Loucy (cell line): Measurements from ENCODE around the gene MGAT5.
A peak's percentile ranks its signal among the peaks of the same experiment; 100 is the strongest.

ENCODE experiments used
- H2AFZ ChIP-seq: fragments of 200-600 bp; sonication (generic); 2 replicates; pipeline ENCODE4 v1.6.0; 2016; ENCODE audit warnings: antibody characterized with exemption, mild to moderate bottlenecking, low read length, moderate library complexity
- H3F3A ChIP-seq: fragments of 200-600 bp; 2 replicates; pipeline ENCODE4 v1.6.0; 2016; ENCODE audit warnings: antibody characterized with exemption, low read depth, mild to moderate bottlenecking
- H3K27me3 ChIP-seq: fragments of 200-600 bp; sonication (generic); 2 replicates; pipeline ENCODE4 v1.6.1; 2014; ENCODE audit warnings: low read length, mild to moderate bottlenecking; ENCODE audit not compliant: insufficient read depth, poor library complexity, severe bottlenecking
- H3K36me3 ChIP-seq: fragments of 200-600 bp; sonication (generic); 2 replicates; pipeline ENCODE4 v1.6.1; 2016; ENCODE audit warnings: low read length; ENCODE audit not compliant: insufficient read depth
- H3K4me1 ChIP-seq: fragments of 200-600 bp; sonication (generic); 2 replicates; pipeline ENCODE4 v1.5.1; 2014; ENCODE audit warnings: low read length, mild to moderate bottlenecking; ENCODE audit not compliant: insufficient read depth, poor library complexity, severe bottlenecking
- H3K4me2 ChIP-seq: fragments of 200-600 bp; sonication (generic); 2 replicates; pipeline ENCODE4 v1.6.0; 2014; ENCODE audit warnings: antibody characterized with exemption, low read length, low read depth, mild to moderate bottlenecking; ENCODE audit not compliant: poor library complexity, severe bottlenecking
- H3K4me3 ChIP-seq: fragments of 200-600 bp; sonication (generic); 2 replicates; pipeline ENCODE4 v1.5.1; 2014; ENCODE audit warnings: low read length, mild to moderate bottlenecking, mixed read lengths; ENCODE audit not compliant: poor library complexity, severe bottlenecking
- H3K79me2 ChIP-seq: fragments of 200-600 bp; sonication (generic); 2 replicates; pipeline ENCODE4 v1.6.1; 2014; ENCODE audit warnings: low read length; ENCODE audit not compliant: insufficient read depth
- H3K9ac ChIP-seq: fragments of 200-600 bp; sonication (generic); 2 replicates; pipeline ENCODE4 v1.6.0; 2014; ENCODE audit warnings: mild to moderate bottlenecking, low read depth, low read length, moderate library complexity; ENCODE audit not compliant: poor library complexity, severe bottlenecking
- H3K9me2 ChIP-seq: fragments of 200-600 bp; sonication (generic); replicated peaks from 2 replicates; pipeline ENCODE4 v1.6.1; 2016; ENCODE audit warnings: low read depth, low read length, mixed read lengths
- H3K9me3 ChIP-seq: fragments of 200-600 bp; sonication (generic); 2 replicates; pipeline ENCODE4 v1.6.1; 2014; ENCODE audit warnings: mild to moderate bottlenecking, antibody characterized with exemption, low read length, low read depth; ENCODE audit not compliant: insufficient read depth
- H4K20me1 ChIP-seq: fragments of 200-600 bp; sonication (generic); 2 replicates; pipeline ENCODE4 v1.6.0; 2014; ENCODE audit warnings: antibody characterized with exemption, low read length, mild to moderate bottlenecking; ENCODE audit not compliant: insufficient read depth, poor library complexity, severe bottlenecking
- EZH2phosphoT487 ChIP-seq: fragments of 200-600 bp; IDR thresholded peaks from 2 replicates; pipeline ENCODE4 v1.6.1; 2018; ENCODE audit warnings: antibody characterized with exemption, mild to moderate bottlenecking, moderate library complexity, borderline replicate concordance
- TF ChIP-seq, protein P1 (sequence below): fragments of 200-600 bp; sonication (generic); conservative IDR thresholded peaks from 2 replicates; pipeline ENCODE4 v1.5.1; 2014; ENCODE audit warnings: mild to moderate bottlenecking, antibody characterized with exemption, low read length

MGAT5 gene

DNA sequence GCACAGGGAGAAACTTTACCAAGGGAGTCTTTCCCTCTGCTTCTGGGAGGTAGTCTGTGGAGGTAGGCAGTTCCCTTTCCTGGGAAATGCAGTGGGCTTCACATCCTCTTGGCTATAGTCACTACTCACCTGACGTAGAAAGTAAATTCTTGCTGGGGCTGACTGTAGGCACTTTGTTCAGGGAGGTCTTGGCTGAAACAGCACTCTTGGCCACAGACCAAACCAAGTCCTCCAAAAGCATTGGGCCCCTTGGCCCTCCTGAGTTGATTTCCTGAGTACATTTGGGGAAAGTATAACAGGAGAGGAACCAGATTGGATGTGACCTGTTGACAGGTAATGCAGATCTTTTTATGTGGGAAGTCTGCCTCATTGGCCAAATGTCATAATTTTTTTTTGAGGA lies 108.9 kb downstream of the MGAT5 start:
- Histone ChIP-seq H3K36me3 (peaks cover 27% of the 10 kb centered on the region; the same call in 1 of the 2 replicates), H3K27me3 (no peaks in the 10 kb centered on the region), H3K4me2 (no peak overlapping the region), H3K9me2 (no peaks in the 10 kb centered on the region), H3K9ac (no peak overlapping the region), H3K4me1 (peaks cover 29% of the 10 kb centered on the region), H3F3A (no peaks in the 10 kb centered on the region), H3K4me3 (no peak overlapping the region), H3K79me2 (no peaks in the 10 kb centered on the region), H4K20me1 (no peaks in the 10 kb centered on the region), H2AFZ (no peak overlapping the region), H3K9me3 (no peaks in the 10 kb centered on the region)
- TF ChIP-seq EZH2phosphoT487, result no peak
- TF ChIP-seq, protein P1, sequence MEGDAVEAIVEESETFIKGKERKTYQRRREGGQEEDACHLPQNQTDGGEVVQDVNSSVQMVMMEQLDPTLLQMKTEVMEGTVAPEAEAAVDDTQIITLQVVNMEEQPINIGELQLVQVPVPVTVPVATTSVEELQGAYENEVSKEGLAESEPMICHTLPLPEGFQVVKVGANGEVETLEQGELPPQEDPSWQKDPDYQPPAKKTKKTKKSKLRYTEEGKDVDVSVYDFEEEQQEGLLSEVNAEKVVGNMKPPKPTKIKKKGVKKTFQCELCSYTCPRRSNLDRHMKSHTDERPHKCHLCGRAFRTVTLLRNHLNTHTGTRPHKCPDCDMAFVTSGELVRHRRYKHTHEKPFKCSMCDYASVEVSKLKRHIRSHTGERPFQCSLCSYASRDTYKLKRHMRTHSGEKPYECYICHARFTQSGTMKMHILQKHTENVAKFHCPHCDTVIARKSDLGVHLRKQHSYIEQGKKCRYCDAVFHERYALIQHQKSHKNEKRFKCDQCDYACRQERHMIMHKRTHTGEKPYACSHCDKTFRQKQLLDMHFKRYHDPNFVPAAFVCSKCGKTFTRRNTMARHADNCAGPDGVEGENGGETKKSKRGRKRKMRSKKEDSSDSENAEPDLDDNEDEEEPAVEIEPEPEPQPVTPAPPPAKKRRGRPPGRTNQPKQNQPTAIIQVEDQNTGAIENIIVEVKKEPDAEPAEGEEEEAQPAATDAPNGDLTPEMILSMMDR, result no peak

DNA sequence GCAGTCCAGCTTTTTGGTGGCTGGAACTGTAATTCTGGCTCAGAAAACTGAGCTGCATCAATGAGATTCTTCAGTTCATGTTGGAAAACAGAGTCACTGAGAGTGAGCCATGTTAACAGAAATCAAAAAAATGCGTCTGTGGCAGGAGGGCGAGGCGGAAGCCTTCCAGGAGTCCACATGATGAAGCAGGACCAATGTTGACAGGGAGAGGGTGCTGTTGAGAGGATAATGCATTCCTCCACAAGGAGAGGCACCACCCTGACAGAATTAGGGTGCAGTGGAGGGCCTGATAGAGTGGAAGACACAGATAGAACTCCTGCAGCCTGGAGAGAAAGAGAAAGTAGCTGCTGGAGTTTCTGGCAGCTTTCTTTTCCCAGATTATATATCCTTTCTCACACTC lies 111.5 kb downstream of the MGAT5 start:
- no peaks in the 10 kb centered on the region for H3K79me2 ChIP-seq
- no peaks in the 10 kb centered on the region for H3F3A ChIP-seq
- H3K4me2 ChIP-seq, result no peak overlapping the region
- TF ChIP-seq, protein P1, result peak; percentile 49
- no peak for TF ChIP-seq EZH2phosphoT487
- H3K9me3 ChIP-seq, result no peaks in the 10 kb centered on the region
- no peaks in the 10 kb centered on the region for H4K20me1 ChIP-seq
- H3K36me3 ChIP-seq, result peaks cover 27% of the 10 kb centered on the region; the same call in 1 of the 2 replicates
- no peak overlapping the region for H2AFZ ChIP-seq
- no peak overlapping the region for H3K9ac ChIP-seq
- H3K4me3 ChIP-seq, result no peak overlapping the region
- peaks cover 45% of the 10 kb centered on the region for H3K4me1 ChIP-seq
- H3K27me3 ChIP-seq, result no peaks in the 10 kb centered on the region
- H3K9me2 ChIP-seq, result no peaks in the 10 kb centered on the region

DNA sequence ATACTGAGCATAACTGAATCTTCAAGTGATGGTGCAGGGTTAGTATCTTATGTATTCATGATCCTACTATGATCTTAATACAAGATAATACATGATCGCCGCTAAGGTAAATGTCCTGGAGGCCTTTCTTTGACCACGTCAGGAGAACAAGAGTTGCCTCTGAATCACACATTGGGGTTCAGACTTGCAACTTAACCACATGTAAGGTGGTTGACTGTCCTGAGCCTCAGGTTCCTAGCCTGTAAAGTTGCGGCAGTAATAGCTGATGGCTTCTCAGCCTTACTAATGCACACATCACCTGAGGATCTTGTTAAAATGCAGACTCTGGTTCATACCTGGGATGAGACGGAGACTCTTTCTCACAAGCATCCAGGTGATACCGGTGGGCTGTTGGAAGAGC lies 112.5 kb downstream of the MGAT5 start:
- no peaks in the 10 kb centered on the region for H3K9me3 ChIP-seq
- H2AFZ ChIP-seq, result no peak overlapping the region
- no peak overlapping the region for H3K9ac ChIP-seq
- no peaks in the 10 kb centered on the region for H3F3A ChIP-seq
- no peak overlapping the region for H3K4me3 ChIP-seq
- no peak overlapping the region for H3K4me2 ChIP-seq
- H3K36me3 ChIP-seq, result peaks cover 27% of the 10 kb centered on the region; the same call in 1 of the 2 replicates
- TF ChIP-seq, protein P1, result no peak
- TF ChIP-seq EZH2phosphoT487, result no peak
- no peaks in the 10 kb centered on the region for H4K20me1 ChIP-seq
- no peaks in the 10 kb centered on the region for H3K27me3 ChIP-seq
- H3K79me2 ChIP-seq, result no peaks in the 10 kb centered on the region
- H3K9me2 ChIP-seq, result no peaks in the 10 kb centered on the region
- H3K4me1 ChIP-seq, result peaks cover 41% of the 10 kb centered on the region
